ENCODE data around the gene ATM. TPM values are rescaled to one million over a fixed set of nuclear protein-coding genes. Genes with fewer than 3 reads are reported as not detected.
A peak's percentile ranks its signal among the peaks of the same experiment; 100 is the strongest.

The ATM gene
- total and polyA plus RNA-seq, 2 donors from 2014 or later = 11.7 to 83.3 TPM

DNA sequence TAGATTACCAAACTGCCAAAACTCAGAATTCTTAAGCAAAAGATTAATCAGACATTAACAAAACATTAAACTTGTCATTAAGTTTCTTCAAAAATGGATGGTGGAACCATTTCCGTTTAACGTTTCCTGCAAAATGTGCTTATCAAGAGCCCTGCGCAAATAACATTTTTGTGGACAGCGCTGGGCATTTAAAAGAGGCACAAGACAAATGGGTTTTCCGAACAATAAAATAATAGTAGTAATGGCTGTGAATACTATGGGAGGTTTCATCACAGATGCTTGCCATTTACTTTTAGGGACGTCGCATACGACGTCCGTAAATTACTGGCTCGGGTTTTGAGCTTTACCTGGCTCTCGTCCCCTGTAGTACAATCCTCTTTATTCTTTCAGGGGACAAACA lies 1.5 kb upstream of the ATM start:
- peak in 2 of 5 donors; percentile 25 to 40 for DNase-seq
- intact Hi-C loops (cut with DNase I) = no loop called here
- TF ChIP-seq, protein P1, sequence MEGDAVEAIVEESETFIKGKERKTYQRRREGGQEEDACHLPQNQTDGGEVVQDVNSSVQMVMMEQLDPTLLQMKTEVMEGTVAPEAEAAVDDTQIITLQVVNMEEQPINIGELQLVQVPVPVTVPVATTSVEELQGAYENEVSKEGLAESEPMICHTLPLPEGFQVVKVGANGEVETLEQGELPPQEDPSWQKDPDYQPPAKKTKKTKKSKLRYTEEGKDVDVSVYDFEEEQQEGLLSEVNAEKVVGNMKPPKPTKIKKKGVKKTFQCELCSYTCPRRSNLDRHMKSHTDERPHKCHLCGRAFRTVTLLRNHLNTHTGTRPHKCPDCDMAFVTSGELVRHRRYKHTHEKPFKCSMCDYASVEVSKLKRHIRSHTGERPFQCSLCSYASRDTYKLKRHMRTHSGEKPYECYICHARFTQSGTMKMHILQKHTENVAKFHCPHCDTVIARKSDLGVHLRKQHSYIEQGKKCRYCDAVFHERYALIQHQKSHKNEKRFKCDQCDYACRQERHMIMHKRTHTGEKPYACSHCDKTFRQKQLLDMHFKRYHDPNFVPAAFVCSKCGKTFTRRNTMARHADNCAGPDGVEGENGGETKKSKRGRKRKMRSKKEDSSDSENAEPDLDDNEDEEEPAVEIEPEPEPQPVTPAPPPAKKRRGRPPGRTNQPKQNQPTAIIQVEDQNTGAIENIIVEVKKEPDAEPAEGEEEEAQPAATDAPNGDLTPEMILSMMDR (IDR thresholded peaks at IDR 0.05; ENCODE audit: borderline replicate concordance, extremely low read depth, insufficient read depth) = no peak

DNA sequence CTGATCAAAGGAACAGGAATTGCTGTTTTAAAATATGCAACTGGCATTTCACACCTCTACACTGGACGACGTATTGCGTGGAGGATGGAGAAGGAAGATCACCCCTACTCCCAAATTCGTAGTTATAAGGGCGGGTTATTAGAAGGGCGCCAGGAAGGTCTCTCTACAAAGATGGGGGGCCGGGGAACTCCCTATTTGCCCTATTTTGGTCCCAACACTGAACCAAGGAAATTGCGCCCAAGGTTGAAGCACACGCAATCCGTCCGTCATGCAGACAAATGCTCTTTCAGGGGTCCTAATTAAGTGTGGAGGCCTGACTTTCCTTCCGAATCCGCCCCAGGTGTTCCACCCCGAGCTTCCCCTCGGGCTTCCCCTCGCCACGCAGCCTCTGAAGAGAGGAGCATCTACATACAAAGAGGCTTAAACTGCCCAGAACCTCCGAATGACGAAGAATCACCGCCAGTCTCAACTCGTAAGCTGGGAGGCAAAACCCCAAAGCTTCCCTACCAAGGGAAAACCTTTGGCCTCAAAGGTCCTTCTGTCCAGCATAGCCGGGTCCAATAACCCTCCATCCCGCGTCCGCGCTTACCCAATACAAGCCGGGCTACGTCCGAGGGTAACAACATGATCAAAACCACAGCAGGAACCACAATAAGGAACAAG lies 825 bp upstream of the ATM start:
- Histone ChIP-seq H3K4me3 (ENCODE audit: low read length in 3 of 3) (peak overlapping the region; percentile 96 to 99 (median 97)), H3K36me3 (ENCODE audit: control insufficient read depth in 2 of 3, insufficient read depth in 3 of 3, low read length in 3 of 3) (no peaks in the 10 kb centered on the region), H3K27me3 (ENCODE audit: control insufficient read depth, insufficient read depth, low read length) (no peaks in the 10 kb centered on the region), H3K27ac (ENCODE audit: low read depth in 2 of 2, low read length in 2 of 2) (peak overlapping the region; percentile 80 to 96), H3K4me1 (ENCODE audit: control insufficient read depth in 2 of 3, insufficient read depth in 2 of 3, low read depth in 1 of 3, low read length in 3 of 3) (peaks cover 6 to 20% (median 15%) of the 10 kb centered on the region in 3 donors), H3K9me3 (ENCODE audit: control insufficient read depth in 2 of 3, insufficient read depth in 1 of 3, low read length in 3 of 3) (no peaks in the 10 kb centered on the region), H3K9ac (ENCODE audit: low read length in 3 of 3) (peak overlapping the region; percentile 79 to 99 (median 96))
- TF ChIP-seq, protein P1 (IDR thresholded peaks at IDR 0.05; ENCODE audit: borderline replicate concordance, extremely low read depth, insufficient read depth) = peak; percentile 0
- DNase-seq = no peak
- intact Hi-C loops (cut with DNase I) = no loop called here
- FAIRE-seq = no peak

More for the DNA sequence above, 1.5 kb upstream of the ATM start:
- no peaks in the 10 kb centered on the region for H3K36me3 ChIP-seq (ENCODE audit: control insufficient read depth in 2 of 3, insufficient read depth in 3 of 3, low read length in 3 of 3)
- no peaks in the 10 kb centered on the region for H3K9me3 ChIP-seq (ENCODE audit: control insufficient read depth in 2 of 3, insufficient read depth in 1 of 3, low read length in 3 of 3)
- peak overlapping the region; percentile 96 to 99 (median 97) for H3K4me3 ChIP-seq (ENCODE audit: low read length in 3 of 3)
- peaks cover 6 to 20% (median 15%) of the 10 kb centered on the region in 3 donors for H3K4me1 ChIP-seq (ENCODE audit: control insufficient read depth in 2 of 3, insufficient read depth in 2 of 3, low read depth in 1 of 3, low read length in 3 of 3)
- no peak for FAIRE-seq
- peak overlapping the region; percentile 80 to 96 for H3K27ac ChIP-seq (ENCODE audit: low read depth in 2 of 2, low read length in 2 of 2)
- peak overlapping the region; percentile 79 to 99 (median 96) for H3K9ac ChIP-seq (ENCODE audit: low read length in 3 of 3)
- no peaks in the 10 kb centered on the region for H3K27me3 ChIP-seq (ENCODE audit: control insufficient read depth, insufficient read depth, low read length)

DNA sequence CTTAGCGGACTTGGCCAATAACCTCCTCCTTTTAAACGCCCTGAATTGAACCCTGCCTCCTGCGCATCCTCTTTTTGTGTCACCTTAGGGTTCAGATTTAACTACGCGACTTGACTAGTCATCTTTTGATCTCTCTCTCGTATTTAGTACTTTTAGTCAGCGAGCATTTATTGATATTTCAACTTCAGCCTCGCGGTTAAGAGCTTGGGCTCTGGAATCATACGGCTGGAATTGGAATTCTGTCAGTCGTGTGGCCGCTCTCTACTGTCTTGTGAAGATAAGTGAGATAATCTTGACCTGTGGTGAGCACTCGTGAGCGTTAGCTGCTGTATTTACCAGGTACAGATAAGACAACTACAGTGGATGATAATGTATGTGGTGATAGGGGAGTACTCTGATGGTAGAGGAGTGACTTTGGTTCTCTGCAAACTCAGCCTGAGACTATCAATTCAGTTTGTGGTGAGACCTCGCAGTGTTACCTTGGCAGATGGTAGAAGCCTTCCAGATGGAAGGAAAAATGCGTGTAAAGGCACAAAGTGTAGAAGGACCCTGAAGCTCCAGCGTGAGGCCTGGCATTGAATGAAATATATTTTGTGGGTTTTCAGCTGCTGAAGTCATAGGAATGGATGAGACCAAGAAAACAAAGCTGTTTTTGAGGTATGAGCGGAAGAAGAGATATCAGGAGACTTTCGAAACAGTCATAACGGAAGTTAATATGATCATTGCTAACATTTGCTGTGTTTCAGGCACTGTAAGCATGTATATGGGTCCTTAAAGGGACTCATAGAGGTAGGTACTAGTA lies 682 bp downstream of the ATM start:
- no peaks in the 10 kb centered on the region for H3K27me3 ChIP-seq (ENCODE audit: control insufficient read depth, insufficient read depth, low read length)
- H3K4me1 ChIP-seq (ENCODE audit: control insufficient read depth in 2 of 3, insufficient read depth in 2 of 3, low read depth in 1 of 3, low read length in 3 of 3) = peaks cover 6 to 20% (median 15%) of the 10 kb centered on the region in 3 donors
- peak overlapping the region; percentile 87 to 98 (median 94) for H3K4me3 ChIP-seq (ENCODE audit: low read length in 3 of 3)
- DNase-seq (peak in 1 of 5 donors; percentile 22), FAIRE-seq (no peak)
- H3K9me3 ChIP-seq (ENCODE audit: control insufficient read depth in 2 of 3, insufficient read depth in 1 of 3, low read length in 3 of 3) = no peaks in the 10 kb centered on the region
- H3K9ac ChIP-seq (ENCODE audit: low read length in 3 of 3) = peak overlapping the region; percentile 80 to 92 (median 86)
- H3K27ac ChIP-seq (ENCODE audit: low read depth in 2 of 2, low read length in 2 of 2) = peak overlapping the region; percentile 82 to 97
- H3K36me3 ChIP-seq (ENCODE audit: control insufficient read depth in 2 of 3, insufficient read depth in 3 of 3, low read length in 3 of 3) = peaks cover 0 to 3% (median 0%) of the 10 kb centered on the region in 3 donors
- TF ChIP-seq, protein P1 (IDR thresholded peaks at IDR 0.05; ENCODE audit: borderline replicate concordance, extremely low read depth, insufficient read depth) = no peak
- intact Hi-C loops (cut with DNase I) = no loop called here

Measured in kidney (tissue), 14 donors.